Measurements from ENCODE around the gene AIRE. TPM values are rescaled to one million over a fixed set of nuclear protein-coding genes. Genes with fewer than 3 reads are reported as not detected.

Gene AIRE
- polyA plus RNA-seq, 1 donor from 2014 or later = not detected

- Histone ChIP-seq H3K4me2 (ENCODE audit: low read length) (no peak overlapping the region), H3K36me3 (ENCODE audit: insufficient read depth, low read length) (no peaks in the 10 kb centered on the region), H3K4me3 (ENCODE audit: low read length) (no peak overlapping the region), H3F3A (ENCODE audit: insufficient read depth, low read length, poor library complexity, severe bottlenecking) (no peaks in the 10 kb centered on the region), H3K9ac (ENCODE audit: low read length) (no peak overlapping the region), H3K27ac (ENCODE audit: low read length) (no peak overlapping the region), H3K79me2 (replicated peaks; ENCODE audit: insufficient read depth, low read length) (no peaks in the 10 kb centered on the region), H3K27me3 (ENCODE audit: insufficient read depth, low read depth, low read length) (no peaks in the 10 kb centered on the region), H3K9me3 (ENCODE audit: low read length) (no peaks in the 10 kb centered on the region), H2AFZ (ENCODE audit: low read depth, low read length) (no peak overlapping the region), H4K20me1 (ENCODE audit: insufficient read depth) (no peaks in the 10 kb centered on the region), H3K9me2 (ENCODE audit: insufficient read depth, low read length) (no peaks in the 10 kb centered on the region)
- TF ChIP-seq POLR2AphosphoS5 (IDR thresholded peaks at IDR 0.05) (no peak), CTCF (IDR thresholded peaks at IDR 0.05; ENCODE audit: poor library complexity, severe bottlenecking) (no peak), REST (IDR thresholded peaks at IDR 0.05; ENCODE audit: borderline replicate concordance) (no peak), EP300 (conservative IDR thresholded peaks at IDR 0.05; ENCODE audit: poor library complexity, severe bottlenecking) (no peak), TAF1 (IDR thresholded peaks at IDR 0.05; ENCODE audit: low read depth) (no peak), RAD21 (conservative IDR thresholded peaks at IDR 0.05) (no peak), SMC3 (conservative IDR thresholded peaks at IDR 0.05; ENCODE audit: poor library complexity) (no peak), EZH2 (IDR thresholded peaks at IDR 0.05; ENCODE audit: borderline replicate concordance, insufficient read depth, low read length, poor library complexity, severe bottlenecking) (no peak), MXI1 (conservative IDR thresholded peaks at IDR 0.05; ENCODE audit: poor library complexity, severe bottlenecking) (no peak)
Measured at GRCh38 chr21:44295646-44296045, 10.0 kb downstream of the AIRE start.

- Histone ChIP-seq H2AFZ (ENCODE audit: low read depth, low read length) (no peak overlapping the region), H3K4me3 (ENCODE audit: low read length) (no peak overlapping the region), H3K9me2 (ENCODE audit: insufficient read depth, low read length) (no peaks in the 10 kb centered on the region), H3K36me3 (ENCODE audit: insufficient read depth, low read length) (no peaks in the 10 kb centered on the region), H3K9me3 (ENCODE audit: low read length) (no peaks in the 10 kb centered on the region), H4K20me1 (ENCODE audit: insufficient read depth) (no peaks in the 10 kb centered on the region), H3K79me2 (replicated peaks; ENCODE audit: insufficient read depth, low read length) (no peaks in the 10 kb centered on the region), H3K27me3 (ENCODE audit: insufficient read depth, low read depth, low read length) (no peaks in the 10 kb centered on the region), H3K4me2 (ENCODE audit: low read length) (no peak overlapping the region), H3K9ac (ENCODE audit: low read length) (no peak overlapping the region), H3F3A (ENCODE audit: insufficient read depth, low read length, poor library complexity, severe bottlenecking) (no peaks in the 10 kb centered on the region), H3K27ac (ENCODE audit: low read length) (no peak overlapping the region)
- no peak for TF ChIP-seq CTCF (IDR thresholded peaks at IDR 0.05; ENCODE audit: poor library complexity, severe bottlenecking)
- no peak for TF ChIP-seq EZH2 (IDR thresholded peaks at IDR 0.05; ENCODE audit: borderline replicate concordance, insufficient read depth, low read length, poor library complexity, severe bottlenecking)
- no peak for TF ChIP-seq MXI1 (conservative IDR thresholded peaks at IDR 0.05; ENCODE audit: poor library complexity, severe bottlenecking)
- no peak for TF ChIP-seq SMC3 (conservative IDR thresholded peaks at IDR 0.05; ENCODE audit: poor library complexity)
Measured at GRCh38 chr21:44296103-44296519, 10.4 kb downstream of the AIRE start.
